ENCODE measurements around the gene ZNF3. TPM values are rescaled to one million over a fixed set of nuclear protein-coding genes. Genes with fewer than 3 reads are reported as not detected.

ZNF3 gene
- total and polyA plus RNA-seq, 9 of the 15 experiments (the other 6 are each of a cell fraction or from before 2014, with no cell fraction given): 30.0 to 64.9 (median 51.5) TPM

- TF ChIP-seq, protein P1, sequence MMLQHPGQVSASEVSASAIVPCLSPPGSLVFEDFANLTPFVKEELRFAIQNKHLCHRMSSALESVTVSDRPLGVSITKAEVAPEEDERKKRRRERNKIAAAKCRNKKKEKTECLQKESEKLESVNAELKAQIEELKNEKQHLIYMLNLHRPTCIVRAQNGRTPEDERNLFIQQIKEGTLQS (IDR thresholded peaks at IDR 0.05): no peak
- TF ChIP-seq, protein P1 (CRISPR knock-in tag; conservative IDR thresholded peaks at IDR 0.05): no peak
- TF ChIP-seq, protein P2, sequence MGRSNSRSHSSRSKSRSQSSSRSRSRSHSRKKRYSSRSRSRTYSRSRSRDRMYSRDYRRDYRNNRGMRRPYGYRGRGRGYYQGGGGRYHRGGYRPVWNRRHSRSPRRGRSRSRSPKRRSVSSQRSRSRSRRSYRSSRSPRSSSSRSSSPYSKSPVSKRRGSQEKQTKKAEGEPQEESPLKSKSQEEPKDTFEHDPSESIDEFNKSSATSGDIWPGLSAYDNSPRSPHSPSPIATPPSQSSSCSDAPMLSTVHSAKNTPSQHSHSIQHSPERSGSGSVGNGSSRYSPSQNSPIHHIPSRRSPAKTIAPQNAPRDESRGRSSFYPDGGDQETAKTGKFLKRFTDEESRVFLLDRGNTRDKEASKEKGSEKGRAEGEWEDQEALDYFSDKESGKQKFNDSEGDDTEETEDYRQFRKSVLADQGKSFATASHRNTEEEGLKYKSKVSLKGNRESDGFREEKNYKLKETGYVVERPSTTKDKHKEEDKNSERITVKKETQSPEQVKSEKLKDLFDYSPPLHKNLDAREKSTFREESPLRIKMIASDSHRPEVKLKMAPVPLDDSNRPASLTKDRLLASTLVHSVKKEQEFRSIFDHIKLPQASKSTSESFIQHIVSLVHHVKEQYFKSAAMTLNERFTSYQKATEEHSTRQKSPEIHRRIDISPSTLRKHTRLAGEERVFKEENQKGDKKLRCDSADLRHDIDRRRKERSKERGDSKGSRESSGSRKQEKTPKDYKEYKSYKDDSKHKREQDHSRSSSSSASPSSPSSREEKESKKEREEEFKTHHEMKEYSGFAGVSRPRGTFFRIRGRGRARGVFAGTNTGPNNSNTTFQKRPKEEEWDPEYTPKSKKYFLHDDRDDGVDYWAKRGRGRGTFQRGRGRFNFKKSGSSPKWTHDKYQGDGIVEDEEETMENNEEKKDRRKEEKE (IDR thresholded peaks at IDR 0.05; ENCODE audit: borderline replicate concordance in 1 of 2, control insufficient read depth in 1 of 2, low read depth in 2 of 2, low read length in 1 of 2): no peak
- TF ChIP-seq ESRRA (IDR thresholded peaks at IDR 0.05; ENCODE audit: borderline replicate concordance, low read depth) (no peak), ZNF511 (CRISPR knock-in tag; IDR thresholded peaks at IDR 0.05) (no peak), RBFOX2 (IDR thresholded peaks at IDR 0.05; ENCODE audit: low read depth, low read length) (0 out of 2 replicates have a peak, but pooled peaks have one; percentile 21), ARID3A (IDR thresholded peaks at IDR 0.05; ENCODE audit: borderline replicate concordance, low read depth, low read length) (no peak), TFAM (CRISPR knock-in tag; conservative IDR thresholded peaks at IDR 0.05) (no peak), SMAD4 (CRISPR knock-in tag; conservative IDR thresholded peaks at IDR 0.05) (no peak)
- TF ChIP-seq, protein P3, sequence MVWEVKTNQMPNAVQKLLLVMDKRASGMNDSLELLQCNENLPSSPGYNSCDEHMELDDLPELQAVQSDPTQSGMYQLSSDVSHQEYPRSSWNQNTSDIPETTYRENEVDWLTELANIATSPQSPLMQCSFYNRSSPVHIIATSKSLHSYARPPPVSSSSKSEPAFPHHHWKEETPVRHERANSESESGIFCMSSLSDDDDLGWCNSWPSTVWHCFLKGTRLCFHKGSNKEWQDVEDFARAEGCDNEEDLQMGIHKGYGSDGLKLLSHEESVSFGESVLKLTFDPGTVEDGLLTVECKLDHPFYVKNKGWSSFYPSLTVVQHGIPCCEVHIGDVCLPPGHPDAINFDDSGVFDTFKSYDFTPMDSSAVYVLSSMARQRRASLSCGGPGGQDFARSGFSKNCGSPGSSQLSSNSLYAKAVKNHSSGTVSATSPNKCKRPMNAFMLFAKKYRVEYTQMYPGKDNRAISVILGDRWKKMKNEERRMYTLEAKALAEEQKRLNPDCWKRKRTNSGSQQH (CRISPR knock-in tag; IDR thresholded peaks at IDR 0.05): no peak
Measured at GRCh38 chr7:100075418-100075817, 6.1 kb downstream of the ZNF3 start (continued).
